ENCODE data around the gene KLHL5. TPM values are rescaled to one million over a fixed set of nuclear protein-coding genes. Genes with fewer than 3 reads are reported as not detected.

Gene KLHL5
- total and polyA plus RNA-seq, 2 of the 4 experiments (the other 2 are of a cell fraction): 58.8 to 97.7 TPM

DNA sequence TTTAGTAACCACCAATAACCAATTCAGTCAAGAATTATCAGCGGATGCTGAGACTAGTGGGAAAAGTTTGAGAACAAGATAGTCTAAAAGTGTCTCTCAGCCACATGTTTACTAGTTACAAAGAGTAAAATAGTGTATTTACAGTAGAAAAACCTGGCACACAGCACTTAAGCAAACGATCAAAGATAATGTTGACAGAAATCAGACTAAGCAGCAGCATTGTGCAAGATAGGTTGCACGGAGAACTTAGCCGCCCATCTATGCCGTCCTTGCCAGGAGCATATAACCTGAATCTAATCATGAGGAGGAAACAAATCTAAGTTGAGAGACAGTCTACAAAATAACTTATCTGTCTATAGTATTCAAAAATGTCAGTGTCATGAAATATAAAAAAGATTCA, 35.3 kb downstream of the KLHL5 start:
- no peak overlapping the region for H3K27ac ChIP-seq (ENCODE audit: insufficient read depth, low read length)

More for the DNA sequence above, 35.3 kb downstream of the KLHL5 start:
- Histone ChIP-seq H3K4me2 (ENCODE audit: low read depth, low read length) (no peak overlapping the region), H2AFZ (replicated peaks; ENCODE audit: low read length, poor library complexity) (no peak overlapping the region), H3K79me1 (ENCODE audit: low read depth in 1 of 2, low read length in 2 of 2) (peaks cover 10 to 26% of the 10 kb centered on the region in 2 experiments), H2BK20ac (ENCODE audit: low read depth, low read length) (no peak overlapping the region), H3K4ac (ENCODE audit: low read depth, low read length) (no peak overlapping the region), H2BK15ac (ENCODE audit: low read depth, low read length) (no peak overlapping the region), H3K27me3 (ENCODE audit: control insufficient read depth, insufficient read depth, low read length) (no peaks in the 10 kb centered on the region), H3K14ac (replicated peaks; ENCODE audit: low read depth, low read length) (0 out of 2 replicates have a peak overlapping the region, but pooled peaks have one; percentile 57), H3K23ac (ENCODE audit: low read depth, low read length) (no peak overlapping the region), H3K9me1 (ENCODE audit: insufficient read depth, low read length) (no peaks in the 10 kb centered on the region), H4K5ac (ENCODE audit: low read depth, low read length) (no peak overlapping the region), H3K9me3 (ENCODE audit: control insufficient read depth, insufficient read depth, low read length) (no peaks in the 10 kb centered on the region), H3K4me3 (ENCODE audit: insufficient read depth, low read depth, low read length) (no peak overlapping the region), H3K4me1 (ENCODE audit: control insufficient read depth, insufficient read depth, low read length) (no peaks in the 10 kb centered on the region), H4K8ac (ENCODE audit: low read depth in 2 of 2, low read length in 2 of 2) (no peak overlapping the region), H2BK5ac (ENCODE audit: low read depth, low read length, poor library complexity, severe bottlenecking) (no peak overlapping the region), H2BK120ac (ENCODE audit: low read depth, low read length) (no peak overlapping the region), H4K91ac (ENCODE audit: insufficient read depth, low read depth, low read length) (no peak overlapping the region), H3K18ac (ENCODE audit: low read depth, low read length) (no peak overlapping the region), H3K56ac (ENCODE audit: extremely low read depth, insufficient read depth, low read length) (no peak overlapping the region), H4K20me1 (ENCODE audit: insufficient read depth, low read length) (no peaks in the 10 kb centered on the region; the same call in 1 of the 2 replicates), H3K9ac (ENCODE audit: low read depth, low read length) (no peak overlapping the region), H2AK9ac (replicated peaks; ENCODE audit: low read depth, low read length, poor library complexity) (no peak overlapping the region), H2AK5ac (ENCODE audit: low read depth, low read length) (no peak overlapping the region), H3K36me3 (ENCODE audit: control insufficient read depth, insufficient read depth, low read length) (peaks cover 26% of the 10 kb centered on the region)
- no peak for DNase-seq
- no peak for ATAC-seq (ENCODE audit: low read depth)
- BruUV-seq (replicated peaks): no TSS peak
- POLR2A ChIA-PET (ENCODE audit: unreplicated experiment): no interaction called here
- CTCF ChIA-PET: no interaction called here
- WGBS, 2 experiments (ENCODE audit: extremely low coverage in 2 of 2, insufficient read length in 1 of 2): no CpG with 5 or more reads among the region's 5 CpGs
- intact Hi-C loops (cut with micrococcal nuclease) (loop anchor here (5.0 kb wide), 1 partner anchor 35 kb away; the partner anchor contains the start of gene KLHL5), in situ Hi-C loops (cut with MboI; ENCODE audit: low sequenced_read_pairs) (no loop called here), dilution Hi-C loops (cut with HindIII; ENCODE audit: low sequenced_read_pairs, unreplicated experiment) (no loop called here)
- TF ChIP-seq FOS (IDR thresholded peaks at IDR 0.05; ENCODE audit: low read depth, low read length): no peak
- TF ChIP-seq MAFK (IDR thresholded peaks at IDR 0.05; ENCODE audit: low read depth, low read length): no peak
- TF ChIP-seq MAZ (IDR thresholded peaks at IDR 0.05; ENCODE audit: borderline replicate concordance, low read depth, low read length): no peak

All from IMR-90 (cell line).